OCI-LY1 (cell line): ENCODE measurements around the gene PCNT.

Experiments
- H2AFZ ChIP-seq: fragments of 200-600 bp; sonication (generic), shearing (Covaris generic); 2 replicates; pipeline ENCODE4 v1.6.0; 2014; ENCODE audit warnings: antibody characterized with exemption, mild to moderate bottlenecking, low read length
- H3F3A ChIP-seq: fragments of 200-600 bp; sonication (generic), shearing (Covaris generic); 2 replicates; pipeline ENCODE4 v1.6.0; 2014; ENCODE audit warnings: mild to moderate bottlenecking, antibody characterized with exemption, low read length, moderate library complexity; ENCODE audit not compliant: insufficient read depth
- H3K27ac ChIP-seq: fragments of 200-600 bp; sonication (generic); 2 replicates; pipeline ENCODE4 v1.5.1; 2014; ENCODE audit warnings: low read length, mixed run types, mild to moderate bottlenecking, low read depth; ENCODE audit not compliant: poor library complexity, severe bottlenecking
- H3K27me3 ChIP-seq: fragments of 200-600 bp; sonication (generic); 2 replicates; pipeline ENCODE4 v1.6.0; 2014; ENCODE audit warnings: antibody characterized with exemption, mild to moderate bottlenecking, low read length, moderate library complexity; ENCODE audit not compliant: insufficient read depth
- H3K36me3 ChIP-seq: fragments of 200-600 bp; sonication (generic); 2 replicates; pipeline ENCODE4 v1.6.1; 2014; ENCODE audit warnings: mild to moderate bottlenecking, antibody characterized with exemption, low read length, moderate library complexity, mixed read lengths; ENCODE audit not compliant: insufficient read depth
- H3K4me1 ChIP-seq: fragments of 200-600 bp; sonication (generic); 2 replicates; pipeline ENCODE4 v1.5.1; 2014; ENCODE audit warnings: mild to moderate bottlenecking, low read length, moderate library complexity; ENCODE audit not compliant: insufficient read depth, severe bottlenecking
- H3K4me2 ChIP-seq: fragments of 200-600 bp; sonication (generic), shearing (Covaris generic); 2 replicates; pipeline ENCODE4 v1.6.1; 2014; ENCODE audit warnings: low read length
- H3K4me3 ChIP-seq: fragments of 200-600 bp; sonication (generic); 2 replicates; pipeline ENCODE4 v1.5.1; 2014; ENCODE audit warnings: low read length, low read depth, mild to moderate bottlenecking, mixed read lengths; ENCODE audit not compliant: poor library complexity, severe bottlenecking
- H3K79me2 ChIP-seq: fragments of 200-600 bp; shearing (Covaris generic); 2 replicates; pipeline ENCODE4 v1.6.1; 2016; ENCODE audit warnings: mixed run types, low read length, mixed read lengths; ENCODE audit not compliant: insufficient read depth
- H3K9ac ChIP-seq: fragments of 200-600 bp; sonication (generic), shearing (Covaris generic); 2 replicates; pipeline ENCODE4 v1.6.1; 2014; ENCODE audit warnings: mild to moderate bottlenecking, low read length, mixed read lengths
- H3K9me2 ChIP-seq: fragments of 200-600 bp; sonication (generic), shearing (Covaris generic); 2 replicates; pipeline ENCODE4 v1.6.1; 2014; ENCODE audit warnings: low read depth, mild to moderate bottlenecking, low read length, mixed read lengths
- H3K9me3 ChIP-seq: fragments of 200-600 bp; shearing (Covaris generic); 2 replicates; pipeline ENCODE4 v1.6.1; 2014; ENCODE audit warnings: low read length, mixed read lengths
- H4K20me1 ChIP-seq: fragments of 200-600 bp; sonication (generic), shearing (Covaris generic); 2 replicates; pipeline ENCODE4 v1.6.0; 2016; ENCODE audit warnings: mild to moderate bottlenecking, low read length; ENCODE audit not compliant: insufficient read depth
- CTCF ChIP-seq: fragments of 200-600 bp; sonication (generic), shearing (Covaris generic); IDR thresholded peaks from 2 replicates; pipeline ENCODE4 v1.5.1; 2017; ENCODE audit warnings: mild to moderate bottlenecking, antibody characterized with exemption, low read length, moderate library complexity, mixed read lengths
- EZH2 ChIP-seq: fragments of 200-600 bp; sonication (generic), shearing (Covaris generic); IDR thresholded peaks from 2 replicates; pipeline ENCODE4 v1.8.0; 2017; ENCODE audit warnings: borderline replicate concordance, mixed run types, mild to moderate bottlenecking, antibody characterized with exemption, low read length, moderate library complexity, mixed read lengths

Gene PCNT

GRCh38 chr21:46414965-46415275 is 91.0 kb downstream of the PCNT start:
- peaks cover 41% of the 10 kb centered on the region; the same call in 1 of the 2 replicates for H3K36me3 ChIP-seq

GRCh38 chr21:46416551-46416950 is 92.6 kb downstream of the PCNT start:
- Histone ChIP-seq H3K79me2 (no peaks in the 10 kb centered on the region), H4K20me1 (no peaks in the 10 kb centered on the region), H3K4me2 (no peak overlapping the region), H3K4me1 (no peaks in the 10 kb centered on the region), H2AFZ (no peak overlapping the region), H3K9me3 (no peaks in the 10 kb centered on the region), H3K27me3 (no peaks in the 10 kb centered on the region), H3K4me3 (no peak overlapping the region), H3K27ac (no peak overlapping the region), H3K9me2 (no peaks in the 10 kb centered on the region), H3K9ac (no peak overlapping the region), H3K36me3 (peaks cover 42% of the 10 kb centered on the region; the same call in 1 of the 2 replicates), H3F3A (no peaks in the 10 kb centered on the region)
- TF ChIP-seq CTCF = no peak
- TF ChIP-seq EZH2 = no peak

More at GRCh38 chr21:46414965-46415275, 91.0 kb downstream of the PCNT start:
- Histone ChIP-seq H4K20me1 (no peaks in the 10 kb centered on the region), H3K9ac (no peak overlapping the region), H3F3A (no peaks in the 10 kb centered on the region), H3K4me2 (no peak overlapping the region), H3K27ac (no peak overlapping the region), H3K79me2 (no peaks in the 10 kb centered on the region), H3K9me2 (no peaks in the 10 kb centered on the region), H3K27me3 (no peaks in the 10 kb centered on the region), H3K9me3 (no peaks in the 10 kb centered on the region), H3K4me1 (no peaks in the 10 kb centered on the region), H3K4me3 (no peak overlapping the region), H2AFZ (no peak overlapping the region)
- TF ChIP-seq CTCF = no peak
- TF ChIP-seq EZH2 = no peak

GRCh38 chr21:46418265-46418946 is 94.5 kb downstream of the PCNT start:
- no peak for TF ChIP-seq CTCF
- no peak for TF ChIP-seq EZH2
- no peak overlapping the region for H3K9ac ChIP-seq
- no peaks in the 10 kb centered on the region for H3K27me3 ChIP-seq
- no peak overlapping the region for H3K27ac ChIP-seq
- no peaks in the 10 kb centered on the region for H4K20me1 ChIP-seq
- H3K4me2 ChIP-seq = no peak overlapping the region
- H3K79me2 ChIP-seq = no peaks in the 10 kb centered on the region
- peaks cover 45% of the 10 kb centered on the region for H3K36me3 ChIP-seq
- no peaks in the 10 kb centered on the region for H3K4me1 ChIP-seq
- H2AFZ ChIP-seq = no peak overlapping the region
- no peaks in the 10 kb centered on the region for H3K9me3 ChIP-seq
- H3F3A ChIP-seq = no peaks in the 10 kb centered on the region
- no peaks in the 10 kb centered on the region for H3K9me2 ChIP-seq
- H3K4me3 ChIP-seq = no peak overlapping the region
